HCT116 (cell line): ENCODE data around the gene SLC12A1. TPM values are rescaled to one million over a fixed set of nuclear protein-coding genes. Genes with fewer than 3 reads are reported as not detected.

ENCODE experiments used
- ATAC-seq: fragments of 200-7000 bp; cut with Tn5 transposase; 2 replicates; pipeline ENCODE4 v1.9.1; 2020; ENCODE audit warnings: mild to moderate bottlenecking, moderate library complexity
- BruUV-seq: library from RNA; stranded (reverse); fragments of 400-500 nt; replicated peaks from 2 replicates; lab custom pipeline; 2021; lab: Mats Ljungman, UMichigan
- CTCF ChIA-PET: fragments of 300-600 bp; sonication (Branson Sonifier 250); formaldehyde crosslinking; loops from one replicate; lab custom pipeline; 2021; ENCODE audit warnings: antibody characterized with exemption; lab: Charles Lee
- POLR2A ChIA-PET: fragments of 300-600, 350-600 bp; sonication (Branson Sonifier 250); formaldehyde crosslinking; loops from one replicate; lab custom pipeline; 2021; ENCODE audit warnings: antibody characterized with exemption; lab: Charles Lee
- RAD21 ChIA-PET, 2 experiments: fragments of 300-600 bp; sonication (Branson Sonifier 250); formaldehyde crosslinking; loops; one replicate each; lab custom pipeline; 2023; ENCODE audit warnings: low total read pairs in 2 of 2; ENCODE audit not compliant: uncharacterized antibody in 2 of 2, unreplicated experiment in 2 of 2, low non-redundant PET in 1 of 2; lab: Charles Lee
- DNase-seq: peaks from one replicate; pipeline ENCODE4 v3.0.0-alpha.2; 2010; ENCODE audit warnings: low read depth, low spot score
- H2AFZ ChIP-seq: fragments of 200-600 bp; shearing (Covaris generic), sonication (generic); 2 replicates; pipeline ENCODE4 v1.6.1; 2017; ENCODE audit warnings: low read depth, mixed run types, mixed read lengths, antibody characterized with exemption, low read length; ENCODE audit not compliant: poor library complexity, severe bottlenecking
- H3K27ac ChIP-seq: 2 replicates; pipeline ENCODE4 v1.5.1; 2012; ENCODE audit warnings: low read depth, low read length
- H3K27me3 ChIP-seq: fragments of 200-600 bp; sonication (generic); 2 replicates; pipeline ENCODE4 v1.6.1; 2016; ENCODE audit warnings: mixed run types, low read length, mixed read lengths; ENCODE audit not compliant: insufficient read depth
- H3K36me3 ChIP-seq, 2 experiments: fragments of 200-500 bp in 1 of 2; fragments of 200-600 bp in 1 of 2; sonication (Bioruptor generic) in 1 of 2; sonication (generic) in 1 of 2; 2 replicates each; pipeline versions ENCODE4 v1.5.1 to v1.6.1; 2014 to 2016; ENCODE audit warnings: low read length in 2 of 2, inconsistent platforms in 1 of 2, mixed read lengths in 1 of 2, mixed run types in 1 of 2; ENCODE audit not compliant: insufficient read depth in 2 of 2, control insufficient read depth in 1 of 2
- H3K4me1 ChIP-seq, 2 experiments: fragments of 200-600 bp in 1 of 2; sonication (generic) in 1 of 2; 2 replicates each; pipeline versions ENCODE4 v1.5.1 to v1.6.1; 2012 to 2017; ENCODE audit warnings: low read length in 2 of 2, inconsistent platforms in 1 of 2, mild to moderate bottlenecking in 1 of 2, mixed read lengths in 1 of 2, mixed run types in 1 of 2, moderate library complexity in 1 of 2; ENCODE audit not compliant: insufficient read depth in 2 of 2, control insufficient read depth in 1 of 2
- H3K4me2 ChIP-seq: fragments of 200-600 bp; sonication (generic); 2 replicates; pipeline ENCODE4 v1.6.1; 2017; ENCODE audit warnings: mixed run types, low read length, mixed read lengths
- H3K4me3 ChIP-seq, 2 experiments: fragments of 200-600 bp in 1 of 2; sonication (generic) in 1 of 2; replicated peaks in 1 of 2; 2 replicates each; pipeline ENCODE4 v1.5.1; 2011 to 2016; ENCODE audit warnings: low read length in 2 of 2, control low read depth in 1 of 2, low read depth in 1 of 2, mild to moderate bottlenecking in 1 of 2, mixed read lengths in 1 of 2, mixed run types in 1 of 2
- H3K79me2 ChIP-seq: fragments of 200-600 bp; sonication (generic); 2 replicates; pipeline ENCODE4 v1.6.1; 2017; ENCODE audit warnings: mild to moderate bottlenecking, mixed run types, low read length, moderate library complexity, mixed read lengths; ENCODE audit not compliant: insufficient read depth
- H3K9ac ChIP-seq: fragments of 200-600 bp; sonication (generic); 2 replicates; pipeline ENCODE4 v1.6.1; 2016; ENCODE audit warnings: low read length, mixed read lengths
- H3K9me2 ChIP-seq: fragments of 200-600 bp; sonication (generic), shearing (Covaris generic); 2 replicates; pipeline ENCODE4 v1.6.1; 2017; ENCODE audit warnings: mixed run types, mild to moderate bottlenecking, moderate library complexity; ENCODE audit not compliant: insufficient read depth
- H3K9me3 ChIP-seq, 2 experiments: fragments of 200-500 bp in 1 of 2; fragments of 200-600 bp in 1 of 2; sonication (Bioruptor generic) in 1 of 2; sonication (generic) in 1 of 2; 2 replicates each; pipeline ENCODE4 v1.6.1; 2014 to 2017; ENCODE audit warnings: low read length in 2 of 2, mixed read lengths in 2 of 2, inconsistent platforms in 1 of 2, low read depth in 1 of 2, mild to moderate bottlenecking in 1 of 2, mixed run types in 1 of 2, moderate library complexity in 1 of 2; ENCODE audit not compliant: control insufficient read depth in 1 of 2, insufficient read depth in 1 of 2
- H4K20me1 ChIP-seq: fragments of 200-600 bp; sonication (generic), shearing (Covaris generic); 2 replicates; pipeline ENCODE4 v1.6.1; 2017; ENCODE audit warnings: mixed run types, mild to moderate bottlenecking, moderate library complexity; ENCODE audit not compliant: insufficient read depth
- ATF3 ChIP-seq: IDR thresholded peaks from 2 replicates; pipeline ENCODE4 v1.6.1; 2012
- CBX3 ChIP-seq: IDR thresholded peaks from 2 replicates; pipeline ENCODE4 v1.6.1; 2012; ENCODE audit warnings: low read depth
- CTCF ChIP-seq, 3 experiments: fragments of 200-600 bp in 1 of 3; sonication (generic) in 1 of 3; IDR thresholded peaks in 2 of 3; conservative IDR thresholded peaks in 1 of 3; 2 replicates each; pipeline ENCODE4 v1.5.1; 2012 to 2017; ENCODE audit warnings: low read depth in 2 of 3, low read length in 2 of 3, antibody characterized with exemption in 1 of 3, borderline replicate concordance in 1 of 3, control low read depth in 1 of 3, mild to moderate bottlenecking in 1 of 3, mixed read lengths in 1 of 3, mixed run types in 1 of 3, moderate library complexity in 1 of 3; ENCODE audit not compliant: insufficient read depth in 1 of 3
- MAX ChIP-seq: IDR thresholded peaks from 2 replicates; pipeline ENCODE4 v1.6.1; 2012
- POLR2AphosphoS5 ChIP-seq: IDR thresholded peaks from 2 replicates; pipeline ENCODE4 v1.6.1; 2011; ENCODE audit warnings: mild to moderate bottlenecking, low read depth, low read length, moderate library complexity
- SRF ChIP-seq: IDR thresholded peaks from 2 replicates; pipeline ENCODE4 v1.6.1; 2012; ENCODE audit warnings: low read depth
- TCF7L2 ChIP-seq: IDR thresholded peaks from 2 replicates; pipeline ENCODE4 v1.7.0; 2011; ENCODE audit warnings: borderline replicate concordance, inconsistent platforms; ENCODE audit not compliant: insufficient read depth, insufficient read length; ENCODE audit errors: extremely low read depth
- YY1 ChIP-seq: IDR thresholded peaks from 2 replicates; pipeline ENCODE4 v1.6.1; 2011; ENCODE audit warnings: low read length, low read depth, moderate library complexity, mild to moderate bottlenecking; ENCODE audit not compliant: insufficient replicate concordance; ENCODE audit errors: extremely low read depth
- ZFX ChIP-seq: fragments of 450-650 bp; IDR thresholded peaks from 2 replicates; pipeline ENCODE4 v1.6.1; 2017
- intact Hi-C: fragments of 100-400 bp; cut with micrococcal nuclease; formaldehyde crosslinking; loops from 2 replicates; pipeline ENCODE4 v1.10.0; 2022
- total RNA-seq: library from RNA; stranded (reverse); gene quantifications from one replicate; pipeline ENCODE4 v1.2.1, GENCODE V29; 2021; ENCODE audit not compliant: unreplicated experiment

The SLC12A1 gene
- total RNA-seq, 1 experiment from 2014 or later, result not detected

GRCh38 chr15:48168616-48169015 is 37.5 kb upstream of the SLC12A1 start:
- no peaks in the 10 kb centered on the region for H4K20me1 ChIP-seq
- no peak for TF ChIP-seq CTCF (IDR thresholded peaks at IDR 0.05 in 2 of 3, conservative IDR thresholded peaks at IDR 0.05 in 1 of 3; ENCODE audit: borderline replicate concordance in 1 of 3, insufficient read depth in 1 of 3, low read depth in 2 of 3, low read length in 2 of 3)
- no peak for TF ChIP-seq YY1
- no peak for TF ChIP-seq SRF
- no peak for TF ChIP-seq CBX3
- TF ChIP-seq ATF3, result no peak
- TF ChIP-seq ZFX, result no peak
- TF ChIP-seq MAX, result no peak
- TF ChIP-seq TCF7L2, result no peak
- no peak for TF ChIP-seq POLR2AphosphoS5
- no peaks in the 10 kb centered on the region for H3K4me1 ChIP-seq
- intact Hi-C loops, result no loop called here
- ChIA-PET RAD21 (no interaction called here), POLR2A (no interaction called here), CTCF (no interaction called here)
- H3K4me2 ChIP-seq, result no peak overlapping the region
- BruUV-seq, result no TSS peak
- no peak overlapping the region for H3K9ac ChIP-seq
- no peaks in the 10 kb centered on the region for H3K79me2 ChIP-seq
- no peaks in the 10 kb centered on the region for H3K9me3 ChIP-seq
- no peak for ATAC-seq
- no peak for DNase-seq
- no peaks in the 10 kb centered on the region for H3K36me3 ChIP-seq
- H3K27ac ChIP-seq, result no peak overlapping the region
- no peaks in the 10 kb centered on the region for H3K9me2 ChIP-seq
- no peak overlapping the region for H2AFZ ChIP-seq
- no peak overlapping the region for H3K4me3 ChIP-seq
- no peaks in the 10 kb centered on the region; the same call in 1 of the 2 replicates for H3K27me3 ChIP-seq
